ENCODE measurements around the gene LRRC14B. TPM values are rescaled to one million over a fixed set of nuclear protein-coding genes. Genes with fewer than 3 reads are reported as not detected.
A peak's percentile ranks its signal among the peaks of the same experiment; 100 is the strongest.

Gene LRRC14B
- total RNA-seq, 1 donor from 2014 or later: not detected

- DNase-seq (ENCODE audit: low spot score): no peak
These were observed 16.3 kb upstream of the LRRC14B start for GRCh38 chr5:174876-175465.

- DNase-seq (ENCODE audit: low spot score): no peak
These were observed 14.9 kb upstream of the LRRC14B start for GRCh38 chr5:176296-176823.

DNA sequence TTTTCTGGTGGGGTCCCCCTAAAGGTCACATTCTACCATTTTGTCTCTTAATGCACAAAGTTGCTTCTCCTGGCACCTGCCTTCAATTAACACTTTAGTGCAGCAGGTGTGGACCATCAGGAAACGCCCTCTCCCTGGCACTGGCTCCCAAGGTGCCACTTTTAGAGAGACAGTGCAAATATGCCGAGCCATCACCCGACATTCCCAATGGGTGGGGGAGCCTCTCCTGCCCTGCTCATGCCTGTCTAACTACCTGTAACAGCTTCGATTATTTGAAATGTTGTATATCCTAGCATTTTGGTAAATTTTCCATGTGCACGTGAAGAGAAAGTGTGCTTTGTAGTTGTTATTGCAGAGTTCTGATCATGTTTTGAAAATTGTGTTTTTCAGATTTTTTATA is 13.2 kb upstream of the LRRC14B start:
- no peak for DNase-seq (ENCODE audit: low spot score)

- no peak for DNase-seq (ENCODE audit: low spot score)
These were observed 11.9 kb upstream of the LRRC14B start for GRCh38 chr5:179401-179800.

DNA sequence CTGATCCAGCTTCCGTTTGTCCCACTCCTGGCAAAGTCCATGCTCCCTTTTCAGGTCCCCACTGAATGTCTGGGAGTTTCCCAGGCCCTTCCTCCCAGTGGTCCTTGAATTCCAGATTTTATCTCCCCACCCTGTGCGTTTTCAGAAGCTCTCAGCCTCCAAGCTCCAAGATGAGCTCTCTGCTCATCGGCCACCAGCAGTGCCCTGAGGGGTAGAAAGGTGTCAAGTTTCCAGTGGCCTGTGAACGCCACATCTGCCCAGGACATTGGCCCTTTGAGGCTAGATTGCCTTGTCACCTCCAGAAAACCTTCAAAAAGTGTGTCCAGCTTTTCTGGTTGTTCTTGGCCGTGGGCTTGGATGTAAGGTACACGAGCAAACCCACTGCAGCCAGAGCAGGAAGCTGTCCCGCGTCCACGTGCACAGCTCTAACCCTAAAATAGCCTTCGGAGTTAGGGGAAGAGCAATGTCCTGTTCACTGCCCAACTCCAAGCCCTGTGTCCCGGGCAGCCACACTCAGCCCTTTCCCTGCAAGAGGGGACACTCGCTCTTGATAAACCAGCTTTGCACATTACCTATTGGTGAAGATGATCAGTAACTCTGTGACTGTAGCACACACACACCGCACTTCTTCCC is 10.9 kb upstream of the LRRC14B start:
- DNase-seq (ENCODE audit: low spot score): no peak

DNA sequence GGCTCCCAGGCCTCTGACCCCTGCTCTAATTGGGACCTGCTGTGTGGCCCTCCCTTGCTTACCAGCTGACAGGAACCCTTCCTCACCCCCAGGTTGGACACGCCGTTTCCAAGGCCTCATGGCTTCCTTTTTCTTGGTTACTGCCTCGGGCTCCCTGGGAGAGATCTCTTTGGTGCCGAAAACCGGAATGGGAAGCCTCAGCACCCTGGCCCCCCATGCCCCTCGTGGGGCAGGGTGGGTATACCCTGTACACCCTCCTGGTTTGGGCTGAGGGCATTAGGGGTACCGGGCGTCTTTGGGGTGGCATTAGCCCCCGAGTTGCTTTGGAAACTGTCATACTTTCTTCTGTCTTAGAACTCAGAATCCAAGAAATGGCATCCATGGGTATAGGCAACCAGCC is 10.1 kb upstream of the LRRC14B start:
- no peak for DNase-seq (ENCODE audit: low spot score)

DNA sequence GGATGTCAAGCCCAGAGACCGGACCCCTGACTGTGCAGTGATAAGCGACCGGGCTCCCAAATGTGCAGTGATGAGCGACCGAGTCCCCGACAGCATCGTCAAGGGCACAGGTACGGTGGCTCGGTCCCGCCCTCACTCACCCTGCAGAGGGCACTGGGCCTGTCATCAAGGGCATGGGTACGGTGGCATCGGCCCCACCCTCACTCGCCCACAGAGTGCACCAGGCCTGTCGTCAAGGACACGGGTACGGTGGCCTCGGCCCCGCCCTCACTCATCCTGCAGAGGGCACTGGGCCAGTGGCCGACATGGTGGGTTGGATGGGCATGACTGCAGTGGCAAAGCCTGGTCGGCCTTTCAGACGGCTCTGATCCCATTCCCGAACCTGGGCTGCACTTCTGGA is 9.7 kb upstream of the LRRC14B start:
- DNase-seq (ENCODE audit: low spot score): no peak

- DNase-seq (ENCODE audit: low spot score): no peak
These were observed 9.2 kb upstream of the LRRC14B start for GRCh38 chr5:182126-182525.

DNA sequence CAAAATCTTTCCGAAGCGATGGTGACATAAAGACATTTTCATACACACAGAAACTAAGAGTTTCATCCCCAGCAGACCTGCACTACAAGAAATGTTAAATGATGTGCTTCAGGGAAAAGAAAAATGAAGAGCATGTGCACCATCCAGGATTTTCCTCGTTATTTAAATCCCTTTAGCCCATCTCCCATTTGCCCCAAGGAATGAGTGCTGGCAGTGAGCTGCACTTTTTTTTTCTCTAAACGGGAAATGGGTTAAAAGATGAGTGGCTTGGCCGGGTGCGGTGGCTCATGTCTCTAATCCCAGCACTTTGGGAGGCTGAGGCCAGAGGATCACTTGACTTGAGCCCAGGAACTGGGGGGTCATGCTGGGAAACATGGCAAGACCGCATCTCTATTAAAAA is 6.8 kb upstream of the LRRC14B start:
- DNase-seq (ENCODE audit: low spot score): no peak

DNA sequence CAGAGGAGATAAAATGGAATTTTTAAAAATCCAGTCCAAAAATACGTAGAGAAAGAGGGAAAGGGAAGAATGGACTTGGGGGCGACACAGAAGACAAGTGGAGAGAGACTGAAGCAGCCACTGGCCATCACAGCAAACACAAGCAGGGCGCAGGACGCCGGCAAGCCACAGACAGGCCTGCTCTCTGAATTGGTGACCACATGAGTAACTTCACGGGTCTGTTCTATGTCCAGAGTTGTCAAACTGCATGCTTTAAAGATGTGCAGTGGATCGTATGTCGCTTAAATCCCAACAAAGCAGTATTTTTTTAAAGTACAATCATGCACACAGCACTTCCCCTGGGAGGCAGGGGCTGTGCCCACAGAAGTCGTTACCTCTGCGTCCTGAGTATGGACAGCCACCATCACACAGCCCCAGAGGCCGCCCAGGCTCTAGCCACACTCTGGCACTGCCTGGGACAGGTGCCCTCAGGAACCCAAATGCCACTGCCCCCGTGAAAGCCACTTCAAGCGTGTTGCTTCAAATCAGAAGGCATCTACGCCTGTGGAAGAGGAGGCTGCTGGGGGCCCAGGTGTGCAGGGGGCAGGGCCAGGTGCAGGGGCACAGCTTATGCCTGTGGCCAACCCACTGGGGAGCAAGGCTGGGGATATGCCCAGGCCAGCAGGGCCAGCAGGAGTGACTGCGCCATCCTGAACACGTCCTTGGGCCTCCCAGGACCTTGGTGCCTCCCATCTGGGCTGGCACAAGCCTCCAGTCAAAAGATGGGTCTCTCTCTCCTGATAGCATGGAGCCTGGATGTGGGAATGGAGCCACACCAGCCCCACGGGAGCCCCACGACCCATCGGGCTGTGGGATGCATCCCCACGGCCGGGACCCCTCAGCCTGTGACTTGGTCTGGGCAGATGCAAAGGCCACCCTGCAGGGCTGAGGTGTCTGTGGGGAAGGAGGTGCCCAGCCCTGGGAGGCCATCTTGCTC is 5.9 kb upstream of the LRRC14B start:
- DNase-seq (ENCODE audit: low spot score): no peak

DNA sequence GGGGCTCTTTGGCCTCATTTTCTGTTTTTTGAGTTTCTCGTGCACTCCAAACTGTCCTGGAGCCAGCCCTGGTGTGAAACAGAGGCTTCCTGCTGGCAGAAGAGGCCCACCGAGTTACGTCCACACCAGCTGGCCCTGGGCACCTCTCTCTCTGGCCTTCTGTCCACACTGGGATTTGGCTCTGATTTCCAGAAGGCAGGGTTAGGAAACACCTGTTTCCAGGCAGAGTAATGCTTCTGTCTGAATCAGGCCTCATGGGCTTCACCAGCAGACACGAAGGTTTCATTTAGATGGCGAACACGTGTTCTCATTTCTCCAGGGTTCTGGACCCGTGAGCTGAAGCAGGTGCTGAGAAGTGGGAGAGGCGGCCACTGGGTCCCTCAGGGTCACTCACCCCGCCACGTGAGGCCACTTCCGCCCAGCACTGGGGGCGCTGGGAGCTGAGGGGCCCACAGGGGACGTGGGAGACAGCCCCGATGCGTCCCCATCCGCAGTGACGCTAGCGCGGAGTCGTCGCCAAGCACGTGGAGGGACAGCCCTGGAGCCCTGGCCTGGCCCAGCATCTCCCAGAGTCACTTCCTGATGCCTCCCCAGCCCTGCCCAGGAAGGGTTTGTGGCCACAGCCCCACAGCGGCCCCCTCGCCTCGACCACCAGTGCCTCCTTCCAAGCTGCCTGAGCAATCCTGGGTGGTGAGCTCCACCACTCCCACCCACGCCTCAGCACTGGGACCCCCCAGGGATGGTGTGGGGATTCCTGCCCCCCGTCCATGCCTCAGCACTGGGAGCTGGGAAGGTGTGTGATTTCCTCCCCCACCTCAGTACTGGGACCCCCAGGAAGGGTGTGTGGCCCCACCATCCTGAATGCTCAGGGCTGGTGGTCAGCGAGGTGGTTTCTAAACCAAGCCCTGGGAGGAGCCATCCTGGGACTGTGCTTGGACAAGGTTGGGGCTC is 4.9 kb upstream of the LRRC14B start:
- no peak for DNase-seq (ENCODE audit: low spot score)

- no peak for DNase-seq (ENCODE audit: low spot score)
These were observed 4.3 kb upstream of the LRRC14B start for GRCh38 chr5:187042-187431.

- DNase-seq (ENCODE audit: low spot score): no peak
These were observed 3.5 kb upstream of the LRRC14B start for GRCh38 chr5:187617-188451.

- peak; percentile 89 for DNase-seq (ENCODE audit: low spot score)
These were observed 2.5 kb upstream of the LRRC14B start for GRCh38 chr5:188488-189481.

DNA sequence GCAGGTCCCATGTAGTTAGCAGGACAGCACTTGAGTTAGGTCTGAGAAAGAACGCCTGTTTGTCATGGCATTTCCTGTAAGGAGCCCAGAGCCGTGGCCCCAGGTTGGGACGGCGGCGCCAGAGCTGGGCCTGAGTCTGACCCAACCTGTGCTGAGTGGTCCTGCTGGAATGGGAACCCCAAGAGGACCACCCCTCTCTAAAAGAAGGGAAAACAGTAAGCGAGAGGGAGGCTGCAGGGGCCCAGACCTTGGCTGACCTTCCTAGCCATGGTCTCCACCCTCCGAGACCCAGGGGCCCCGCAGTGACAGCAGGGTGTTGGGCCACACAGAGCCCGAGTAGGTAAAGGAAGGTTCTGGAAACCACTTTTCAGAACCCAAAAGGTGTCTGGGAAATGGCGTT is 1.8 kb upstream of the LRRC14B start:
- DNase-seq (ENCODE audit: low spot score): no peak

GRCh38 chr5:189976-190365 is 1.3 kb upstream of the LRRC14B start:
- no peak for DNase-seq (ENCODE audit: low spot score)

DNA sequence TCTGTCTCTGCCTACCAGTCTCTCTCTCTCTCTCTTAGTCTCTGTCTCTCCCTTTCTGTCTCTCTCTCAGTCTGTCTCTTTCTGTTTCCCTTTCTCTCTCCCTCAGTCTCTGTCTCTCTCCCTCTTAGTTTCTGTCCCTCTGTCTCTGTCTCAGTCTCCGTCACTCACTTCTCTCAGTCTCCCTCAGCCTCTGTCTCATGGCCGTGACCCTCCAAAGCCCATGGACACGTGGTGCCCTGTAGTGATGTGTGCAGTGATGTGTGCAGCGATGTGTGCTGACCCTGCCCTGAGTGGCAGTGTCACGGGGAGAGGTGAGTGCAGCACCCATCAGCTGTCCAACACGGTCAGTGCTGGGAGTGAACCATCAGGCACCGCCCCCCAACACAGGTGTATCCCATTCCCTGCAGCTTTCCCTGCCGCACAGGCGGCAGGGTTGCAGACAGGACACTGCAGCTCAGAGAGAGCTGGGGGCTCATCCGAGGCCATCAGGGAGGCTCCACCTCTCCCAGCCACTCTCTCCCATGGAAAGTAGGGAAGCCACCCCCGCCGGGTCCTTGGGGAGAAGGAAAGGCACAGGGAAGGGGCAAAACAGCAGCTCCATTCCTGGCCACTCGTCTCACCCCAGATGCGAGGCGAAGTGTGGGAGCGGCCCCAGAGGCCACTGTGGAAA is 794 bp upstream of the LRRC14B start:
- DNase-seq (ENCODE audit: low spot score): no peak

DNA sequence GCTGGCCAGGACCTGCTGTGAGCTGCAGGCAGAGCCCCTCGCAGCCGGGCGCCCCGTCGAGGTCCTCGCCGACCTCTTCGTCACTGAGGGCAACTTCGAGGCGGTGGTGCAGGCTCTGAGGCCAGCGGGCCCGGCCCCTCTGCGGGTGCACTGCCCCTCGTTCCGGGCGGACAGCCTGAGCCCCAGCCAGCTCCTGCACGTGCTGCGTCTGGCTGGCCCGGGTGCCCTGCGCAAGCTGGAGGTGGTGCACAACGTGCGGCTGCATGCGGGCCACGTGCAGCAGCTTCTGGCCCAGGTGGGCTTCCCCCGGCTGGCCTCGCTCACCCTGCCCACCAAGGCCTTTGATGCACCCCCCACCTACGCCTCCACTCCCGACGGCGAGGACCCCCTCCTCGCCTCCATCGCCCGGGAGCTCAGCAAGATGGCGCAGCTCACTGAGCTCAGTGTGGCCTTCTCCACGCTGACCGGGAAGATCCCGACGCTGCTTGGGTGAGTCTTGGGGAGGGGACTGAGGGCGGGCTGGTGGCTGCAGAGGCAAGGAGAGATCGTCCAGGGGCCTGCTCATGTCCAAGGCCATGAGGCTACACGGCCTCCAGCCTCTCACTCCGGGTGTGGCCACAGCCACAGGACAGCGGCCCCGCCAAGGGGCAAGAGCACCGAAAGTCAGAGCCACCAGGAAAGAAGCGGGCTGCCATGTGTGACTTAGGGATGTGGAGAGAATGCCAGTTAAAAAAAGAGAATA is 825 bp downstream of the LRRC14B start:
- no peak for DNase-seq (ENCODE audit: low spot score)
